Measurements from ENCODE around the gene NOTUM.
"Not testable (repeated sequence)": the region's sequence is repeated elsewhere in the genome, so short reads cannot be mapped to it uniquely, and the experiment has no call there.

Gene NOTUM

DNA sequence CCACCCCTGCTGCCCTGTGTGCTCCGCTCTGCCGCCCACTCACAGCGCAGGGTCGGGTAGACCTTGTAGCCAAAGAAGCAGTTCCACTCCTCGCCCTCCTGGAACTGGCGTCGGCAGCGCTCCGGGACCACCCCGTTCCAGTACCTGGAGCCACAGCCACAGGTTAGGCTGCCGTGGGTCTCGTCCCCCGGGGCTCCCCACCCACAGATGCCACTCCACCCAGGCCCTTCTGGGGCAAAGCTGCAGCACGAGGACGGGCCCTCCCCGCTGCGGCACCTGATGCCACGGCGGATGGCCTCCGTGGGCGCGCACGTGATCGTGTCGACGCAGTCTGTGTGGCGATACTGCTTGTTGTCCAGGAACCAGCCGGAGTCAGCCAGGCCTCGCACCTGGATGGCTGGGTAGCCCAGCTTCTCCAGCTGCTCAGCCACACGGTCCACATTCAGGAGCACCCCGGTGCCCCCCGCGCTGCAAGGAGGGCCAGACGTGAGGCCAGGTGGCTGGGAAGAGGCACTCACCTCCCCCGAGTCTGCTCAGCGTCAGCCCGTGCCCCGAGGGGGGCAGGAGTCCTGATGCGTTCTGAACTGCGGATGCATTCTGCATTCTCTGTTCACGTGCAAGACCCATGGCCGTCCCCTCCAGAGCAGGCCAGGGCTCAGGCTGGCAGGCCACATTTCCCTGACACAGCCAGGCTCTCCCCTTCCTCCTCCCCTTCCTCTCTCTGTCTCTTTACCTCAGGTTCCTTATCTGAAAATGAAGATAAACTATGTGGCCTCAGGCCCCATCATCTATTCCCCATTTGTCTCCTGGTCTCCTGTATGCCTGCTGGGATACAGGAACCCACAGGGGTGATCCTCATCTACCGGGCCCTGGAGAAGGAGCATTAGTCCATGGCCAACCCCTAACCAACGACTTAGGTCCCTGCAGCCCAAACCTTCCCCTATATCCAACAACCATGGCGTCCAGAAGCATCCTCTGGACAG, 4.1 kb downstream of the NOTUM start:
- FAIRE-seq = no peak

DNA sequence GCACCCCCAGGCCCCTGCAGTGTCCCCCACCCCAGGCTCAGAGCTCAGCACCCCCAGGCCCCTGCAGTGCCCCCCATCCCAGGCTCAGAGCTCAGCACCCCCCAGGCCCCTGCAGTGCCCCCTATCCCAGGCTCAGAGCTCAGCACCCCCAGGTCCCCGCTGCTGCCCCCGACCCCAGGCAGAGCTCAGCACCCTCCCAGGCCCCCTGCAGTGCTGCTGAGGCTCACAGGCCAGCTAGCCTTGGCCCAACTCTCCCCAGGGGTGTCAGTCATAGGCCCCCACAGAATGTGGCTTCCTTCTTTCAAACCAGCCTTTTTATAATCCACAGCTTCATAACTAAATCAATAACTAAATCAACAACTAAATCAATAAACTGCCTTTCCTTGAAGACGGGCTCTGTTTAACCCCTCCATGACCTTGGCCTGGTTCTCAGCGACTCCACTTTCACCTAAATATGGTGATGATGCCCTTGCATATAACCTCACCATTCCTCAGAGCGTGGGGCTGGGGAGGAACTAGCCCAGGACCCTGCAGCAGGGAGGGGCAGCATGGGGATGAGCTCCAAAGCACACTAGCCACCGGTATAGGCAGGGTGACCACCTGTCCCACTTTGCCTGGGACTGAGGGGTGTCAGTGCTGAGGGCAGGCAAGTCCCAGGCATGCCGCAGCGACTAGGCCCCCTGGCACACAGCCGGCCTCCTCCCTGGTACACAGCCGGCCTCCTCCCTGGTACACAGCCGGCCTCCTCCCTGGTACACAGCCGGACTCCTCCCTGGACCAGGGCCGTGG, 5.0 kb downstream of the NOTUM start:
- FAIRE-seq = no peak

DNA sequence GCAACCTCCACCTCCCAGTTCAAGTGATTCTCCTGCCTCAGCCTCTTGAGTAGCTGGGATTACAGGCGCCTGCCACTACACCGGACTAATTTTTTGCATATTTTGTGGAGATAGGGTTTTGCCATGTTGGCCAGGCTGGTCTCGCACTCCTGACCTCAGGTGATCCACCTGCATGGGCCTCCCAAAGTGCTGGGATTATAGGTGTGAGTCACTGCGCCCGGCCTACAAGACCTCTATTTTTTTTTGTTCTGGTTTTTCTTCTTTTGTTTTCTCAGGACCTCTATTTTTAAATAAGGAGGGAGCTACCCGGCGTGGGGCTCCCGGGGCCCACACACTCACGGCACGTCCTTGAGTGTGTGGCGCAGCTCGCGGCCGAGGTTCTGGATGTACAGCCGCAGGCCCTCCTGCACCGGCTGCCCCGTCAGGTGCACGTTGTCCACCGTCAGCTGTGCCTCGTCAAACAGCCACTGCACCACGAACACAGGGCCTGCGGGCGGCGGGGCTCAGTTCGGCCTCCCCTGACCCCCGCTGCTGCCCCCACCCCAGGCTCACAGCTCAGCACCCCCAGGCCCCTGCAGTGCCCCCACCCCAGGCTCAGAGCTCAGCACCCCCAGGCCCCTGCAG, 5.8 kb downstream of the NOTUM start:
- no peak for FAIRE-seq

DNA sequence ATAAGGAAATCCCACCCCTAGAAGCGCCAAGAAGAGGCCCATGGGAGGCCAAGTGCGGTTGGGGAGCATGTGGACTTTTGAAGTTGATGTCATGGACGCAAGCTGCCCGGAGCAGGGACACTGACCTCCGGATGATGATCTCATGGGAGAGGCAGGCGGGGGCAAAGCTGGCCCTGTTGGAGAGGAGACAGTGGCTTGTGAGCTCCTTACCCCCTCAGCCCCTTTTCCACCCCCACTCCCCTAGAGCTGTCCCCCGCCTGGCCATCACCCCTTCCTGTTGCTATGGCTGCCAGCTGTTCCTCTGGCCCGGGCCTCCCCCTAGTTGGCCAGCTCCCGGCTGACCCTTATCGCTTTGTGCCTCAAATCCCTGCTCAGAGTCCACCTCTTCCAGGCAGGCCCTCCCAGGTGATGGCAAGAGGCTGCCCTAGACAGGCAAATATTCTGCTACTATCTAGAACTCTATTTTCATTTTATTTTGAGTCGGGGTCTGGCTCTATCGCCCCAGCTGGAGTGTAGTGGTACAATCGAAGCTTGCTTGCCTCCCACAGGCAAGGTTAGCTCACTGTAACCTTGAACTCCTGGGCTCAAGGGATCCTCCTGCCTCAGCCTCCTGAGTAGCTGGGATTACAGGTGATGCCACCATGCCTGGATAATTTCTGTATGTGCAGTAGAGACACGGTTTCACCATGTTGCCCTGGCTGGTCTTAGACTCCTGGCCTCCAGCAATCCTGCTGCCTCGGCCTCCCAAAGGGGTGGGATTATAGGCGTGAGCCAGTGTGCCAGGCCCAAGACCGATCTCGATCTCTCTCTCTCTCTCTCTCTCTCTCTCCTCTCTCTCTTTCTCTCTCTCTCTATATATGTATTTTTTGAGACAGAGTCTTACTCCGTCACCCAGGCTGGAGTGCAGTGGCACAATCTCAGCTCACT, 6.6 kb downstream of the NOTUM start:
- FAIRE-seq = no peak

DNA sequence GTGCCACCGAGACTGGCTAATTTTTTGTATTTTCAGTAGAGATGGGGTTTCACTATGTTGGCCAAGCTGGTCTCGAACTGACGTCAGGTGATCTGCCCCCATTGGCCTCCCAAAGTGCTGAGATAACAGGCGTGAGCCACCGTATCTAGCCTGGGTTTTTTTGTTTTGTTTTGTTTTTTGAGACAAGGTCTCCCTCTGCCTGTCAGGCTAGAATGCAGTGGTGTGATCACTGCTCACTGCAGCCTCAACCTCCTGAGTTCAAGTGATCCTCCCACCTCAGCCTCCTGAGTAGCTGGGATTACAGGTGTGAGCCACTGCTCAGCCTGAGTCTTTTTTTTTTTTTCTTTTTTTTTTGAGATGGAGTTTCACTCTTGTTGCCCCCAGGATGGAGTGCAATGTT, 7.5 kb downstream of the NOTUM start:
- FAIRE-seq = not testable (repeated sequence)

DNA sequence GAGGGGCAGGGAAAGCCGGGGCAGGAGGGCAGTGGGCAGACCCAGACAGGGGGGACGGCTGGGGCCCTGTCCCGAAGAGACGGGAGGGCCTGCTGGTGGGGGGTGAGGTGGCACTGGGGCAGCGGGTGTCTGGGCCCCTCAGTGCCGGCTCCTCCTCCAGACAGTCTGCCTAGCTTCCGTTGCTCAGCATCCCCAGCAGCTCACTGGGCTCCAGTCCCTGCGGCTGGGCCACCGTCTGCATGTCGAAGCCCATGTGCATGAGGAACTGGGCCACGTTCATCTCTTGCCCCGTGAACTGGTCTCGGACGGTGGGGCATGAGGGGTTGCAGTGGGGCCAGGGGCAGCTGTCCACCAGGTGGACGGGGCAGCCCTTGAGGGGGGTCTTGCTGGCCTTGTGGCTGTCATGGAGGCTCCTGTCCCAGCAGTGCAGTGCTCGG, 8.2 kb downstream of the NOTUM start:
- no peak for FAIRE-seq

DNA sequence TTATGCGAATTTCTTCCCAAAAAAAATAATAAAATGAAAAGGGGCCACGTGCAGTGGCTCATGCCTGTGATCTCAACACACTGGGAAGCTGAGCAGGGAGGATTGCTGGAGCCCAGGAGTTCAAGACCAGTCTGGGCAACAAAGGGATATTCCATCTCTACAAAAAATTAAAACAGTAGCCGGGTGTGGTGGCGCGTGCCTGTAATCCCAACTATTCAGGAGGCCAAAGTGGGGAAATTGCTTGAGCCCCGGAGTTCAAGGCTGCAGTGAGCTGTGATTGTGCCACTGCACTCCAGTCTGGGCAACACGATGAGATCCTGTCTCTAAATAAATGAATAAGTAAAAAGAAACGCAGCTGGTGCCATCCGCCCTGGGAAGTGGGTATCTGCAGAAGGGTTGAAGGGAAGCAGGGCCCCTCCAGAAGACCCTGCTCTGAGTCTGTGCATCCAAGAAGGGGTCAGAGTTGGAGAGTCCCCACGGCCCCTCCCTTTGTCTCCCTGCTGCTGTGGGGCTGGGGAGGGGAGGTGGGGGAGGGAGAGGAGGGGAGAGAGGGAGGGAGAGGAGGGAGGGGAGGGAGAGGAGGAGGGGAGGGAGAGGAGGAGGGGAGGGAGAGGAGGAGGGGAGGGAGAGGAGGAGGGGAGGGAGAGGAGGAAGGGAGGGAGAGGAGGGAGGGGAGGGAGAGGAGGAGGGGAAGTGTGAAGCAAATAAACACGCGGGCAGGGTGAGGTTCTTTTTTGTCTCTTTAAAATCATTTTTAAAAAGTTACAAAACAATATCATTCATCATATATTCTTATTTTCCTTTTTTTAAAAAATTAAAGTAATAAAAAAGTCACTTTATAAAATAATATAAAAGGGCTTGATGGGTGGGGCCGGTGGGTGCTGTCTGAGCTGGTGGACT, 9.0 kb downstream of the NOTUM start:
- no peak for FAIRE-seq

DNA sequence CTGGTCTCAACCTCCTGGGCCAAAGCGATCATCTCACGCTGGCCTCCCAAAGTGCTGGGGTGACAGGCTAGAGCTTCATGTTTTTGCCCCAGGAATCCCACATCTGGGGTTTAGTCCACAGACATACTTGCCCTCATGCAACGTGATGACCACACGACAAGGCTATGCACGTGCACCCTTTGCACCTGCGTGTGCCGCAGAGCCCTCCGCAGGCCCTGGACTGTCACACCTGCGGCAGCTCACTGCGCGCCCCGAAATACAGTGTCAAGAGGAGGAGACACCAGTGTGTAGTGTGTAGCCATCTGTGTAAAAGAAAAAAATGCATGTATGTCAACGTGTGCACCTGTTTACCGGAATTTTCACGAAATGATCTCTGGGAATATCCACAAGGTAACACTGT, 10.5 kb downstream of the NOTUM start:
- no peak for FAIRE-seq

DNA sequence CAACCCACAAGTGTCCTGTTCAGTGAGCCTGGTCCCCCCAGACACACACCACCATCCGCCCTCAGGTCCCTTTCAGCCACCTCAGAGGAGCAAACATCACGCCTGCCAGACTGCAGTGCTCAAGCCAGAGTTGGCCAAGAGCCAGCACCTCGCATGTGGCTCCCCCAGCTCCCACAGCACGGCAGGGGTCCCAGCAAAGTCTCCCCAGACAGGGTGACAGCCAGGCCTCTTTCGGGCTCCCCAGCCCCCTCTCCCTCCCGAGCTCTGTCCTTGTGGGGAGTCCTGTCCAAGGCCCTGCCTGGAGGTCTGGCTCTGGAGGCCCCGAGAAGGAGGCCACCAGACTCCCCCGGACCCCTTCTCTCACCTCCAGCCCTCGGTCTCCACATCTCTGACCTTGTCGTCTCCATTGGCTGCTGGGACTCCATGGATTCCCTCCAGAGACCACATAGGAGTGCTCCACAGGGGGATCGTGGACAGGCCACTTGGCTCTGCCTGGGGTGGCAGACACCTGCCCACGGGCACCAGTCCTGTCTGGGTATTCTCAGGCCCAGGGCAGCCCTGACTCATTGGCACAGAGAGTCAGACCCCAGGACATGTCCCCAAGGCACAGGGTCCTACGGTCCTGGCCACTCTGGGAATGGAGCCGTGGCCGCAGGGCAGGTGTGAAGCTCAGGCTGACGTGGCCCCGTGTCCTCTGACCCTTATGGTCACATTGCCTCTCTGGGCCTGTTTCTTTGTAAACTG, 12.2 kb downstream of the NOTUM start:
- FAIRE-seq = no peak

DNA sequence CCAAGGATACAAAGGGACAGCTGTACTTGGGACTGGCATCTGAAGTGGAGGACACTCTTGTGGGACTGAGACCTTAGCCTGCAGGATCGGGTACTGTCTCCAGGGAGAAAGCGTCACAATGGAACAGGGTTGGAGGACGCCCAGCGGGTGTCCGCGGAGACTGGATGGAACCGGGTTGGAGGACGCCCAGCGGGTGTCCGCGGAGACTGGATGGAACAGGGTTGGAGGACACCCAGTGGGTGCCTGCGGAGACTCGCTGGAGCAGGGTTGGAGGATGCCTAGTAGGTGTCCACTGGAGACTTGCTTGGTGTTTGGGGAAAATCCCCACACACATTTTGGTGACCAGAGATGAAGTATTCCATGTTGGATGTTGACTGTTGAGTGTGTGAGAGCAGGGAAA, 13.8 kb downstream of the NOTUM start, which contains the start of gene MYADML2:
Gene MYADML2 (minus strand): TSS at position 45 of the 400 bp plus-strand sequence. CDS start 5,492 bp downstream, outside the sequence.
- no peak for FAIRE-seq

DNA sequence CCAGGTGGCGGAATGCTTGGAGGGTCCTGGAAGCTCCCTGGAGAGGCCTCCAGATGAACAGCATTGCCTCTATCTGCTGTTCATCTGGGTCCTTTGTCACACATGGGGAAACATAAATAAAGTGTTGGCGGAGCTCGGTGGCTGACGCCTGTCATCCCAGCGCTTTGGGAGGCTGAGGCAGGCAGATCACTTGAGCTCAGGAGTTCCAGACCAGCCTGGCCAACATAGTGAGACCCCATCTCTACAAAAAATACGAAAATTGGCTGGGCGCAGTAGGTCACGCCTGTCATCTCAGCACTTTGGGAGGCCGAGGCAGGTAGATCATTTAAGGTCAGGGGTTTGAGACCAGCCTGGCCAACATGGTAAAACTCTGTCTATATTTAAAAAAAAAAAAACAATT, 16.1 kb downstream of the NOTUM start:
- FAIRE-seq = no peak

DNA sequence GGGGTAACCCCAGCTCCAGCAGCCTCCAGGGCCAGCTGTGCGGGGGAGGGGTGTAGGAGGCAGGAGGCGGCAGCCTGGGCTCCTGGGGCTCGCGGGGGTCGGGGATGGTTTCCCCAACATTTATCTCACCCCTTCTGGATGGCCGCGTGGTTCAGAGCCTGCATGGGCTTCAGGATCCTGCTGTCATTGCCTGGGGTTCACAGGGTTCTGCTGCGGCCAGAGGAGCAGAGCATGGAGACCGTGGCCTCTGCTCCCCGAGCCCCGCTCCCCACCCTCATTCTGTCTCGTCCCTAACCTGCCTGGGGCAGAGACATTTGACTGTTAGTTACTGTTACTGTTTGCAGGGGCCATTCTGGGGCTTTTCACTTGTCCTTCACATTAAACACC, 18.8 kb downstream of the NOTUM start:
- FAIRE-seq = no peak

DNA sequence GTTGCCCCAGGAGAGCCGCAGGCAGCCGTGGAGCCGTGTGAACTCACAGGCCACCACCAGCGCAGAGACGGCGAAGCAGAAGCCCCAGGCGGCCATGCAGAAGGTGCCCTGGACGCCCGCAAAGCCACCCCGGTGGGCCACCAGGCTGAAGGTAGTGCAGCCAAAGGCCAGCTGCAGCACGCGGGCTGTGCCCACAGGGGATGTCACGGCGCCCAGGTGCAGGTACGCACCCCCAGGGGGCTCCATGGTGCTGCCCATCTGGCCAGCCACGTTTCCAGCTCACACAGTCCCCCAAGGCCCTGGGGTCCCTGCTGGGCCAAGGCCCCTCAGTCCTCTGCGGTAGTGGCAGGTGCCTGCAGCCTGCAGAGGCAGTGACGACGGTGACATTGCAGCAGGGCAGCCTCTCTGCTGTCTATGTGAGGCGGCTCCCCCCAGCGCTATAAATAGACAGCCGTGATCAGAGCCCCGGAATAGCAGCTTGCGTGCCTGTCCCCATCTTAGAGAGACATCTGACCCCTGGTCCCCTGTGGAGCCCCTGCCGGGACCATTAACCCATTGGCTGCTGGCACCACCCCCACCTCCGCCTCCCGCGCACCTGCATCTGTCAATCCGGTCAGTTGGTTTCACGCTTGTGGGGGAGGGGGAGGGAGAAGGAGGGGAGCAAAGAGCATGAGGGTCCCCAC, 19.4 kb downstream of the NOTUM start:
- FAIRE-seq = no peak

DNA sequence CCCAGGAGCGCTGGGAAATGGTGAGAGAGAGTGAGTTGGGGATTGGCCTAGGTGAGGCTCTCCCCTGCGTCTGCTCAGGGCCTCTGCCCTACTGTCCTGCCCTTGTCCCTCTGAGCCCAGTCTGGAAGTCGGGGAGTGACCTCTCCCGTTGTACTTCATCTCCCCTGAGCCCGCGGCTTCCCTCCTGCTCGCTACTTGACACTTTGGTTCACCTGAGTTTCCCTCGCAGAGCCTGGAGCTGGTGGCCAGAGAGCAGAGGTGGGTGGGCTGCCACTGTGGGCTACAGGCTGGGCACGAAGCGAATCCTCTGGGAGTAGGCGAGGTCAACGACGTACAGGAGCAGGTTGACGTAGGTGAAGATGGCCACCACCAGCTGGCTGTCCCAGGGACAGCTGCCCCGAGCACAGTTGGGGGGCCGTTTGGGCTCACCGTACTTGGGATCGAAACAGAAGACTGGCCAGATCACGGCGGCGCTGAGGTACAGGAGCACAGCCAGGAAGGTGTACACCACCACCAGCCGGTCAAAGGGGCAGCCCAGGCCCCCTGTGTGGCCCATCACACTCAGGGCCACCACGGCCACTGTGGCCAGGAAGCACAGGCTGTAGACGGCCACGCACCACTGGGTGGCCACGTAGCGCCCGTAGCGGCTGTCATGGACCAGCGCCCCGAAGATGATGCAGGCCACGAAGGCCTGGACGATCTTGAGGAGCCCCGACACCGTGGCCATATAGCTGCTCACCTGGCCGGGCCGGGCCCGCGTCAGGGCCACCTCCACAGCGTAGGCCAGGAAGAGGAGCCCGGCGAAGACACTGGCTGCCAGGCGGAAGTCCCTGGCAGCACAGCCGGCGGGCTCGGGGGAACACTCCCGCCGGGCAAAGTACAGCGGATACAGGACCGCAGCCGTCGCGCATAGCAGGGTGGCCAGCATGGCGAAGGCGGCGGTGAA, 20.2 kb downstream of the NOTUM start:
- no peak for FAIRE-seq

DNA sequence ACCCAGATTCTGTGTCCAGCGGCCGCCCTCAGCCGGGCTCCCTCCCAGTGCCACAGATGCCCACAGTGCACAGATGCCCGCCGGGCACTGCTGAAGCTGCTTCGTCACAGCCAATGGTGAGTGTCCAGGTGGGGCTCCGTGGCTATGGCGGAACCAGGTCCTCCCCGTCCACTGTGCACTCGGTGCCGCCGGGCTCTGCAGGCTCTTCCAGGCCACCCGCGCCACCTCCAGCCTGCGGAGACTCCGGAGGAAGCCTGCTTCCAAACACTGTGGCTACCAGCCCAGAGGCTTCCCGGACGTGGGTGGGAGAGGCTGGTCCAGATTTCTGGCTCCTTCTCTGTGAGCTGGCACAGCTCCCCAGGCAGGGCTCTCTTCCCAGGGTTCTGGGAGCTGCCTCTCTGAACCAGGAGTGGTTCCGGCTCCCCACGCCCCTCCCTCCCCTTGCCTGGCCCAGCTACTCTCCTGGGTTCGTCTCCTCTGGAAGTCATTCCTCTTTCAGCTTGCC, 21.1 kb downstream of the NOTUM start:
- FAIRE-seq = no peak

DNA sequence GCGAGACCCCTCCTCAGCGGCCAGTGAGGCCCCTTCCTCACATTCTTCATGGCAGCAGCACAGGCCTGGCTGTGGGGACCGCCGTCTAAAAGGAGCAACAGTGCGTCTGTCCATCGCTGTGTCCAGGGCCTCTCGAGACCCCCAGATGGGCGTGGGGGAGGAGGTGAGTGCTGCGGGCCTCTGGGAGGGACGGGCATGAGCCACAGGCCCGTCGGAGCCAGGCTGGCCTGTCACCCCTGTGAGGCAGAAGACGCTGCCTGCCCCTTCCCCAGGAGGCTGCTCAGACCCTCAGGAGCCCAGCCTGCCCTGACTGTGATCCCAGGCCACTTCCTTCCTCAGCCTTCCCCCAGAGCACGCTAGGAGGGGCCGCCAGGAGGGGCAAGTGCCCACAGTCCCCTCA, 21.8 kb downstream of the NOTUM start:
- FAIRE-seq = no peak

DNA sequence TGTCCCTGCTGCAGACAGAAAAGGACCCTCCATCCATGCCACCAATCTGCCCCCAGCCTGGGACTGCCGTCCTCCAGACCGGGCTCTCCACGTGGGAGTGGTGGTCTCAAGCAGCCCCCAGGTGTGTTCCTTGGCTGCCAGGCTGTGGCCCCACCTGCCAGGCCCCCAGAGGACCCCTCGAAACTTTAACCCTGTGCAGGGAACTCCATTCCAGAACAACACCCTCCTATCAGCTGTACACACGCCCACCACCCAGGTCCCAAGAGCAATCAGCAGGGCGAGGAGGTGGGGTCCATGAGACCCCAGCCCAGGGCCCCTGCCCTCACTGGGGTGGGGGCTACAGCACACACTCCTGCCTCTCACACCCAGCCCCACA, 25.3 kb downstream of the NOTUM start:
- FAIRE-seq = no peak

All from colon (tissue), 2 donors.